Cerebellar nuclear complex (tissue), 1 donor: ENCODE measurements around the gene FBXO3.

ENCODE experiments used
- DNase-seq, 2 experiments: peaks; one replicate each; lab custom pipeline; 2025; lab: John Stamatoyannopoulos, UW

FBXO3 gene

GRCh38 chr11:33701302-33702230 is 72.8 kb downstream of the FBXO3 start:
- no peak for DNase-seq

GRCh38 chr11:33700502-33701271 is 73.6 kb downstream of the FBXO3 start, which contains the start of gene C11orf91:
TSS of gene C11orf91 (minus strand) at chr11:33700826. CDS start at chr11:33700740, 86 bp downstream.
- no peak for DNase-seq

GRCh38 chr11:33700063-33700501 is 74.2 kb downstream of the FBXO3 start:
- DNase-seq: no peak

- no peak for DNase-seq
These were observed 74.7 kb downstream of the FBXO3 start for GRCh38 chr11:33699515-33700062.

- no peak for DNase-seq
These were observed 75.4 kb downstream of the FBXO3 start for GRCh38 chr11:33698921-33699320.

- DNase-seq: no peak
These were observed 76.3 kb downstream of the FBXO3 start for GRCh38 chr11:33697997-33698396.

GRCh38 chr11:33696931-33697638 is 77.2 kb downstream of the FBXO3 start:
- no peak for DNase-seq

- no peak for DNase-seq
These were observed 77.9 kb downstream of the FBXO3 start for GRCh38 chr11:33696411-33696810.

- no peak for DNase-seq
These were observed 79.2 kb downstream of the FBXO3 start for GRCh38 chr11:33695051-33695566.

GRCh38 chr11:33694346-33695050 is 79.8 kb downstream of the FBXO3 start:
- DNase-seq: no peak

GRCh38 chr11:33692541-33692940 is 81.8 kb downstream of the FBXO3 start:
- DNase-seq: no peak

GRCh38 chr11:33692013-33692504 is 82.3 kb downstream of the FBXO3 start:
- DNase-seq: no peak

GRCh38 chr11:33691066-33691864 is 83.1 kb downstream of the FBXO3 start:
- DNase-seq: no peak
